Transverse colon (tissue), 4 donors: ENCODE results near the gene KRTAP3-2. TPM values are rescaled to one million over a fixed set of nuclear protein-coding genes. Genes with fewer than 3 reads are reported as not detected.

Source experiments
- DNase-seq: peaks from one replicate; pipeline ENCODE4 v3.0.0-alpha.2; 2019
- H3K27ac ChIP-seq, 4 donors: fragments of 200-600 bp; sonication (generic); 2 replicates each; pipeline ENCODE4 v1.5.1; 2016 to 2018; ENCODE audit warnings: inconsistent platforms in 4 of 4
- H3K27me3 ChIP-seq: fragments of 200-600 bp; sonication (generic); 2 replicates; pipeline ENCODE4 v1.5.1; 2017; ENCODE audit warnings: inconsistent platforms
- H3K36me3 ChIP-seq, 4 donors: fragments of 200-600 bp; sonication (generic); 2 replicates each; pipeline ENCODE4 v1.5.1; 2017 to 2019; ENCODE audit warnings: inconsistent platforms in 4 of 4
- H3K4me1 ChIP-seq, 4 donors: fragments of 200-600 bp; sonication (generic); 2 replicates each; pipeline ENCODE4 v1.5.1; 2017 to 2020; ENCODE audit warnings: inconsistent platforms in 4 of 4
- H3K4me3 ChIP-seq, 4 donors: fragments of 200-600 bp; sonication (generic); 1 replicate in 1 of 4; 2 replicates in 3 of 4; pipeline versions ENCODE4 v1.5.1 to v1.6.1; 2017 to 2019; ENCODE audit warnings: inconsistent platforms in 4 of 4
- H3K9me3 ChIP-seq, 2 donors: fragments of 200-600 bp; sonication (generic); 2 replicates each; pipeline ENCODE4 v1.5.1; 2017 to 2019; ENCODE audit warnings: inconsistent platforms in 2 of 2
- CTCF ChIP-seq, 5 experiments: fragments of 200-600 bp in 3 of 5; fragments of 450-650 bp in 2 of 5; sonication (generic) in 3 of 5; IDR thresholded peaks; 1 replicate in 2 of 5; 2 replicates in 3 of 5; pipeline ENCODE4 v1.5.1; 2016 to 2017; ENCODE audit warnings: antibody characterized with exemption in 5 of 5, inconsistent platforms in 3 of 5, mild to moderate bottlenecking in 2 of 5, moderate library complexity in 1 of 5
- EP300 ChIP-seq: sonication (generic); formaldehyde crosslinking; IDR thresholded peaks from one replicate; pipeline ENCODE4 v1.6.1; 2017; ENCODE audit warnings: antibody characterized with exemption, low read depth
- POLR2A ChIP-seq: fragments of 450-650 bp; IDR thresholded peaks from one replicate; pipeline ENCODE4 v1.6.1; 2016; ENCODE audit warnings: antibody characterized with exemption, mild to moderate bottlenecking, moderate library complexity
- POLR2AphosphoS5 ChIP-seq, 3 donors: sonication (generic); formaldehyde crosslinking; IDR thresholded peaks; one replicate each; pipeline ENCODE4 v1.6.1; 2016; ENCODE audit warnings: antibody characterized with exemption in 3 of 3
- WGBS, 2 donors: methylation state at CpG; one replicate each; pipeline ENCODE4 v1.1.5; 2018; ENCODE audit warnings: low coverage in 1 of 2; 5-methylcytosine and 5-hydroxymethylcytosine counted together
- in situ Hi-C, 4 donors: fragments of 200-750 bp; cut with MboI; loops; one replicate each; pipeline versions ENCODE4 v1.15.0 to v1.15.1; 2017; ENCODE audit warnings: low sequenced_read_pairs in 3 of 4, low pct_ligation_motif_present in 1 of 4, low pct_unique_long_range_greater_than_20kb in 1 of 4
- intact Hi-C: fragments of 100-400 bp; cut with DNase I; formaldehyde crosslinking; loops from one replicate; pipeline ENCODE4 v1.15.1; 2023; ENCODE audit warnings: low total_unique reads
- total RNA-seq, 4 donors: library from RNA; depleted of rRNA; stranded (reverse); fragments of >200 nt; gene quantifications; one replicate each; pipeline ENCODE4 v1.1.0, GENCODE V29; 2016

KRTAP3-2 gene
- total RNA-seq, 4 donors from 2014 or later = not detected

- no peaks in the 10 kb centered on the region for H3K4me1 ChIP-seq
- 45 to 50% methylated on average over 3 to 5 of the region's 5 CpGs for WGBS, 2 donors
- in situ Hi-C loops = no loop called here
- H3K27ac ChIP-seq = no peak overlapping the region
- DNase-seq = no peak
- peaks cover 7% of the 10 kb centered on the region for H3K27me3 ChIP-seq
- intact Hi-C loops = no loop called here
- H3K36me3 ChIP-seq = no peaks in the 10 kb centered on the region
- TF ChIP-seq POLR2A = no peak
- TF ChIP-seq POLR2AphosphoS5 (IDR thresholded peaks at IDR 0.05) = no peak
- no peak for TF ChIP-seq EP300
- TF ChIP-seq CTCF (IDR thresholded peaks at IDR 0.05) = no peak
- H3K9me3 ChIP-seq = no peaks in the 10 kb centered on the region
- H3K4me3 ChIP-seq = no peak overlapping the region
Measured at GRCh38 chr17:40981115-40981514, 18.6 kb downstream of the KRTAP3-2 start.

GRCh38 chr17:40980596-40980995 lies 19.1 kb downstream of the KRTAP3-2 start:
- intact Hi-C loops (no loop called here), in situ Hi-C loops (no loop called here)
- peaks cover 8% of the 10 kb centered on the region for H3K27me3 ChIP-seq
- H3K36me3 ChIP-seq = no peaks in the 10 kb centered on the region
- H3K9me3 ChIP-seq = no peaks in the 10 kb centered on the region
- no peak for TF ChIP-seq EP300
- H3K4me3 ChIP-seq = no peak overlapping the region
- no peaks in the 10 kb centered on the region for H3K4me1 ChIP-seq
- WGBS, 2 donors = 53 to 65% methylated on average over 2 to 8 of the region's 8 CpGs
- DNase-seq = no peak
- H3K27ac ChIP-seq = no peak overlapping the region

GRCh38 chr17:40980117-40980516 lies 19.6 kb downstream of the KRTAP3-2 start:
- no peak overlapping the region for H3K4me3 ChIP-seq
- no peak overlapping the region for H3K27ac ChIP-seq
- H3K9me3 ChIP-seq = no peaks in the 10 kb centered on the region
- no peaks in the 10 kb centered on the region for H3K36me3 ChIP-seq
- in situ Hi-C loops (no loop called here), intact Hi-C loops (no loop called here)
- 94 to 100% methylated on average over 1 to 3 of the region's 3 CpGs for WGBS, 2 donors
- TF ChIP-seq POLR2AphosphoS5 (IDR thresholded peaks at IDR 0.05) (no peak), EP300 (no peak), CTCF (IDR thresholded peaks at IDR 0.05) (no peak), POLR2A (no peak)
- peaks cover 8% of the 10 kb centered on the region for H3K27me3 ChIP-seq
- no peak for DNase-seq
- no peaks in the 10 kb centered on the region for H3K4me1 ChIP-seq

- TF ChIP-seq POLR2A = no peak
- no peak for TF ChIP-seq POLR2AphosphoS5 (IDR thresholded peaks at IDR 0.05)
- H3K4me1 ChIP-seq = no peaks in the 10 kb centered on the region
- no peak for DNase-seq
- H3K36me3 ChIP-seq = no peaks in the 10 kb centered on the region
- no peak overlapping the region for H3K27ac ChIP-seq
- WGBS, 2 donors = 81 to 83% methylated on average over 1 to 13 of the region's 13 CpGs
- intact Hi-C loops (no loop called here), in situ Hi-C loops (no loop called here)
- H3K4me3 ChIP-seq = no peak overlapping the region
- peaks cover 8% of the 10 kb centered on the region for H3K27me3 ChIP-seq
- H3K9me3 ChIP-seq = no peaks in the 10 kb centered on the region
Measured at GRCh38 chr17:40978575-40979151, 21.0 kb downstream of the KRTAP3-2 start.

GRCh38 chr17:40975516-40975915 lies 24.2 kb downstream of the KRTAP3-2 start:
- intact Hi-C loops = no loop called here
- H3K9me3 ChIP-seq = no peaks in the 10 kb centered on the region
- no peak for TF ChIP-seq EP300
- TF ChIP-seq CTCF (IDR thresholded peaks at IDR 0.05) = no peak
- no peak for TF ChIP-seq POLR2AphosphoS5 (IDR thresholded peaks at IDR 0.05)
- no peak for TF ChIP-seq POLR2A

More at GRCh38 chr17:40975516-40975915, 24.2 kb downstream of the KRTAP3-2 start:
- Histone ChIP-seq H3K4me1 (no peaks in the 10 kb centered on the region), H3K27me3 (peaks cover 8% of the 10 kb centered on the region), H3K36me3 (no peaks in the 10 kb centered on the region), H3K27ac (no peak overlapping the region), H3K4me3 (no peak overlapping the region)
- in situ Hi-C loops = no loop called here
- no peak for DNase-seq
